PFSK-1 (cell line): ENCODE results near the gene ZRANB2.

ENCODE experiments used
- POLR2AphosphoS5 ChIP-seq: IDR thresholded peaks from 2 replicates; pipeline ENCODE4 v1.6.1; 2012; ENCODE audit warnings: low read depth, mild to moderate bottlenecking, control low read depth, low read length, moderate library complexity
- TAF1 ChIP-seq: IDR thresholded peaks from 2 replicates; pipeline ENCODE4 v1.6.1; 2012; ENCODE audit warnings: low read length, control low read depth, borderline replicate concordance; ENCODE audit not compliant: insufficient read depth

GRCh38 chr1:71030026-71030425 lies 50.8 kb downstream of the ZRANB2 start:
- TF ChIP-seq POLR2AphosphoS5 (no peak), TAF1 (no peak)
